MM.1S (cell line): ENCODE results near the gene LDLR.

Experiments
- DNase-seq: peaks from one replicate; pipeline ENCODE4 v3.0.0-alpha.2; 2015
- H2AFZ ChIP-seq: fragments of 300-600 bp; sonication (generic); 2 replicates; pipeline ENCODE4 v1.6.0; 2016; ENCODE audit warnings: antibody characterized with exemption, low read length
- H3F3A ChIP-seq: fragments of 300-600 bp; sonication (generic); 2 replicates; pipeline ENCODE4 v1.6.1; 2016; ENCODE audit warnings: mild to moderate bottlenecking, antibody characterized with exemption, low read length, moderate library complexity, mixed read lengths; ENCODE audit not compliant: insufficient read depth
- H3K27ac ChIP-seq: fragments of 300-600 bp; sonication (generic); 2 replicates; pipeline ENCODE4 v1.5.1; 2016; ENCODE audit warnings: mild to moderate bottlenecking, low read length
- H3K27me3 ChIP-seq: fragments of 300-600 bp; sonication (generic); replicated peaks from 2 replicates; pipeline ENCODE4 v1.6.0; 2016; ENCODE audit warnings: low read length; ENCODE audit not compliant: insufficient read depth
- H3K36me3 ChIP-seq: fragments of 300-600 bp; sonication (generic); replicated peaks from 2 replicates; pipeline ENCODE4 v1.6.1; 2016; ENCODE audit warnings: mild to moderate bottlenecking, low read length, mixed read lengths; ENCODE audit not compliant: insufficient read depth
- H3K4me1 ChIP-seq: fragments of 300-600 bp; sonication (generic); 2 replicates; pipeline ENCODE4 v1.6.1; 2016; ENCODE audit warnings: low read length, mixed read lengths
- H3K4me2 ChIP-seq: fragments of 300-600 bp; sonication (generic); 2 replicates; pipeline ENCODE4 v1.6.0; 2016; ENCODE audit warnings: low read depth, low read length
- H3K4me3 ChIP-seq: fragments of 300-600 bp; sonication (generic); 2 replicates; pipeline ENCODE4 v1.5.1; 2016; ENCODE audit warnings: low read length, mixed read lengths
- H3K79me2 ChIP-seq: fragments of 300-600 bp; sonication (generic); 2 replicates; pipeline ENCODE4 v1.6.1; 2016; ENCODE audit warnings: mixed run types, low read length, mixed read lengths
- H3K9ac ChIP-seq: fragments of 300-600 bp; sonication (generic); 2 replicates; pipeline ENCODE4 v1.6.1; 2016; ENCODE audit warnings: low read length, mixed read lengths
- H3K9me2 ChIP-seq: fragments of 300-600 bp; sonication (generic); replicated peaks from 2 replicates; pipeline ENCODE4 v1.6.1; 2016; ENCODE audit warnings: mild to moderate bottlenecking, low read length, mixed read lengths; ENCODE audit not compliant: insufficient read depth
- H3K9me3 ChIP-seq: fragments of 300-600 bp; sonication (generic); replicated peaks from 2 replicates; pipeline ENCODE4 v1.6.1; 2016; ENCODE audit warnings: mild to moderate bottlenecking, low read length, mixed read lengths; ENCODE audit not compliant: insufficient read depth
- H4K20me1 ChIP-seq: fragments of 300-600 bp; sonication (generic); 2 replicates; pipeline ENCODE4 v1.6.1; 2016; ENCODE audit warnings: mild to moderate bottlenecking, low read length, moderate library complexity, mixed read lengths; ENCODE audit not compliant: insufficient read depth
- CTCF ChIP-seq: fragments of 300-600 bp; sonication (generic); IDR thresholded peaks from 2 replicates; pipeline ENCODE4 v1.5.1; 2016; ENCODE audit warnings: antibody characterized with exemption, low read length, mixed read lengths
- EZH2 ChIP-seq: fragments of 300-600 bp; sonication (generic); optimal IDR thresholded peaks from 2 replicates; pipeline ENCODE3; 2017; ENCODE audit warnings: low read depth, mild to moderate bottlenecking, antibody characterized with exemption, low read length, mixed read lengths
- EZH2phosphoT487 ChIP-seq: fragments of 300-600 bp; sonication (generic); IDR thresholded peaks from 2 replicates; pipeline ENCODE4 v1.6.1; 2018; ENCODE audit warnings: antibody characterized with exemption, low read length

The LDLR gene

GRCh38 chr19:11098327-11098726 is 9.1 kb downstream of the LDLR start:
- H3K27me3 ChIP-seq = no peaks in the 10 kb centered on the region
- H3K9me2 ChIP-seq = no peaks in the 10 kb centered on the region
- no peak overlapping the region for H2AFZ ChIP-seq
- no peak overlapping the region for H3K27ac ChIP-seq
- peaks cover 5% of the 10 kb centered on the region for H3K36me3 ChIP-seq
- H3F3A ChIP-seq = peaks cover 34% of the 10 kb centered on the region
- no peak overlapping the region for H3K4me3 ChIP-seq
- DNase-seq = no peak
- H3K9ac ChIP-seq = no peak overlapping the region
- no peaks in the 10 kb centered on the region for H3K9me3 ChIP-seq
- H3K79me2 ChIP-seq = peaks cover 83% of the 10 kb centered on the region
- no peak overlapping the region for H3K4me2 ChIP-seq
- H4K20me1 ChIP-seq = peaks cover 24% of the 10 kb centered on the region; the same call in 1 of the 2 replicates
- no peak for TF ChIP-seq EZH2
- TF ChIP-seq EZH2phosphoT487 = no peak
- no peak for TF ChIP-seq CTCF
- H3K4me1 ChIP-seq = peaks cover 31% of the 10 kb centered on the region

- Histone ChIP-seq H3K9me3 (no peaks in the 10 kb centered on the region), H3K27ac (no peak overlapping the region), H3K79me2 (peaks cover 82% of the 10 kb centered on the region), H2AFZ (no peak overlapping the region), H3K4me3 (no peak overlapping the region), H3K36me3 (peaks cover 5% of the 10 kb centered on the region), H3F3A (peaks cover 29% of the 10 kb centered on the region), H4K20me1 (peaks cover 24% of the 10 kb centered on the region; the same call in 1 of the 2 replicates), H3K9me2 (no peaks in the 10 kb centered on the region), H3K4me1 (peaks cover 25% of the 10 kb centered on the region), H3K4me2 (no peak overlapping the region), H3K9ac (no peak overlapping the region), H3K27me3 (no peaks in the 10 kb centered on the region)
- DNase-seq = no peak
- TF ChIP-seq EZH2phosphoT487 = no peak
- TF ChIP-seq EZH2 = no peak
- no peak for TF ChIP-seq CTCF
These were observed 9.6 kb downstream of the LDLR start for GRCh38 chr19:11098861-11099260.

- H3K27me3 ChIP-seq = no peaks in the 10 kb centered on the region
- no peaks in the 10 kb centered on the region for H3K9me3 ChIP-seq
- H3K27ac ChIP-seq = no peak overlapping the region
- no peak overlapping the region for H2AFZ ChIP-seq
- peaks cover 82% of the 10 kb centered on the region for H3K79me2 ChIP-seq
- TF ChIP-seq CTCF (no peak), EZH2phosphoT487 (no peak), EZH2 (no peak)
- no peak overlapping the region for H3K4me3 ChIP-seq
- H4K20me1 ChIP-seq = peaks cover 29% of the 10 kb centered on the region
- H3K4me1 ChIP-seq = peaks cover 16% of the 10 kb centered on the region
- no peak overlapping the region for H3K9ac ChIP-seq
- peaks cover 18% of the 10 kb centered on the region for H3F3A ChIP-seq
- no peaks in the 10 kb centered on the region for H3K9me2 ChIP-seq
- DNase-seq = no peak
- H3K36me3 ChIP-seq = peaks cover 11% of the 10 kb centered on the region
- no peak overlapping the region for H3K4me2 ChIP-seq
These were observed 10.8 kb downstream of the LDLR start for GRCh38 chr19:11100049-11100448.
